COR-L47 (cell line): ENCODE results near the gene TTC32.
"Not testable (repeated sequence)": the region's sequence is repeated elsewhere in the genome, so short reads cannot be mapped to it uniquely, and the experiment has no call there.

Experiments
- DNase-seq: peaks from one replicate; lab custom pipeline; 2025; lab: John Stamatoyannopoulos, UW

TTC32 gene

GRCh38 chr2:19901442-19902215 is at the start of gene TTC32:
TSS of gene TTC32 (minus strand) at chr2:19901983. CDS start at chr2:19901854, 129 bp downstream.
- DNase-seq = peak; percentile 90

DNA sequence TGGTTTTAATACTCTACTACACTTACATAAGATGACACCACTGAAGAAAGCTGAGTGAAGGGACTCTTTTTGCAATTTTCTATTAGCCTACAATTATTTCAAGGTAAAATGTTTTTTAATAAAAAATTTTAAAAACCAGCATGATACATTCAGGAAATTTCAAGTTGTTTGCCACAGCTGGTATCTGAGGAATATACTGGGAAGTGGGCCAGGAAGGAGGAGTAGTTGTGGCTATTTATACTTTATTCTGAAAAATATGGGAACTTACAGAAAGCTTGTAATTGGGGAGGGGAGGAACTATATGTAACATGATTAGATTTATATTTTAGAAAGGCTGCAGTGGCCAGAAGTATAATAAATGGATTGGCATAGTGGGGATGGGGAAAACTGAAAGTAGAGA is 47.3 kb upstream of the TTC32 start:
- no peak for DNase-seq

GRCh38 chr2:19947184-19947940 is 45.6 kb upstream of the TTC32 start:
- DNase-seq = no peak

DNA sequence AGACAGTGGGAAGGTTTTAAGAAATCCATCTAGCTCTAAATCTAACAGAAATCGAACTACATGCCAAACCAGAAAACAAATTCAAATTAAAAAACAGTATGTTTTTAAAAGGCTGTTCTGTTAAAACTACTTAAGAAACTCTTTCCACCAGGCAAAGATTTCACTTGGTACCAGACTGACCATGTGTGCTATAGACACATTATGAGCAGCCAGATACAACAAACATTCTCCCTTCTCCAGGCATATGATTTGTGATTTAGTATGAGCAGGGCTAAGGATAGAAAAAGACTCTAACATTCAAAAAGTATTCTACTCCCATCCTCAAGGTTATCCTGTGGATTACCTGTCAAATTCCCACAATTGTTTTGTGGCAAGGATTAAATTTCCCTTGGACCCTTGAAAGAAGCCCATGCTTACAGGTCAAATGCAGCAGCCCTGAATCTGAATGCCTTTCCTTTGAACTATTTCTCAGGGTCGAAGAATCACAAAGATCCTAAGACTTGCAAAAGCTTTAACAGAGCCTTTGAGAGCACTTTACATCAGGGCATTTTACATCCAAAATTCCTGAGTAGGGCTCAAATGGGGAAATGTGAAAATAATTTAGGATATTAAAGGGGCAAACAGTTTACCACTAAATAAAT is 42.5 kb upstream of the TTC32 start:
- DNase-seq = no peak

- no peak for DNase-seq
Measured at GRCh38 chr2:19943189-19943588, 41.4 kb upstream of the TTC32 start.

- no peak for DNase-seq
Measured at GRCh38 chr2:19942199-19942598, 40.4 kb upstream of the TTC32 start.

GRCh38 chr2:19937004-19937403 is 35.2 kb upstream of the TTC32 start:
- DNase-seq = no peak

DNA sequence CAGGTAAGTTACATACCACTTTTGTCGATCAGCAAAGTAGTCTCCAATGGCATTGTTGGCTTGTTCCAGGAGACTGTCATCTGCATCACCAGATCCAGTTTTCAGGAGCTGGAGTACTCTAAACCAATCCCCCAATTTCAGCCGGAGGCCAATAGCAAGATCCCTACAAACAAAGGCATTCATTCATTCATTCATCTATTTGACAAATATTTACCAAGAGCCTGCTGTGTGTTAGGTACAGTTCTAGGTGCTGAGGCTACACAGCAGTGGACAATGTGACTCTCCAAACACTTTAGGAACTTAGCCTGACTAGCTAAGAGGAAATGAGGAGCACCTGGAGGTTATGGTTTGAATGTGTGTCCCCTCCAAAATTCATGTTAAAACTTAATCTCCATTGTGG is 34.4 kb upstream of the TTC32 start:
- DNase-seq = no peak

GRCh38 chr2:19933351-19933981 is 31.7 kb upstream of the TTC32 start:
- DNase-seq = no peak

DNA sequence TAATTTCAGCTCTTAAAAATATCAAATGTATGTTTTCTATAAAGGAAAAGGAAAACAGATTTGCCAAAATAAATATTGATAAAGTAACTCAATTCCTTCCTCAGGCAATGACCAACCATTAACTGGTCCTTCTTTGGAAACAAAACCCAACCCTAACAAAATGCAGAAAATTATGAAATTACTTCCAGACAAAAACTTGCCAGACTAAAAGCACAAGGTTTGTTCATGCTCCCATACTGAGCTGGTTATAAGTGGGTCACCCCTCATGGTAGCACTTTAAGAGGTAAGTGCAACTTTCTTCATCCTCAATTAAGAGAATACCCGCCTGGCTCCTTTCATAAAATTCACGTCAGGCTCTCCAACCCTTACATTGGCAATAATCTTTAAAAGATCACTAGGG is 31.1 kb upstream of the TTC32 start:
- DNase-seq = no peak

- no peak for DNase-seq
Measured at GRCh38 chr2:19929226-19929625, 27.4 kb upstream of the TTC32 start.

GRCh38 chr2:19927816-19928215 is 26.0 kb upstream of the TTC32 start:
- DNase-seq = not testable (repeated sequence)

GRCh38 chr2:19924526-19924925 is 22.7 kb upstream of the TTC32 start:
- DNase-seq = not testable (repeated sequence)

DNA sequence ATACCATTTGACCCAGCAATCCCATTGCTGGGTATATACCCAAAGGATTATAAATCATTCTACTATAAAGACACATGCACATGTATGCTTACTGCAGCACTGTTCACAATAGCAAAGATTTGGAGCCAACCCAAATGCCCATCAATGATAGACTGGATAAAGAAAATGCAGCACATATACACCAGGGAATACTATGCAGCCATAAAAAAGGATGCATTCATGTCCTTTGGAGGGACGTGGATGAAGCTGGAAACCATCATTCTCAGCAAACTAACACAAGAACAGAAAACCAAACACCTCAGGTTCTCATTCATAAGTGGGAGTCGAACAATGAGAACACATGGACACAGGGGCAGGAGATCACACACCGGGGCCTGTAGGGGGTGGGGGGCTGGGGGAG is 20.4 kb upstream of the TTC32 start:
- DNase-seq = not testable (repeated sequence)

DNA sequence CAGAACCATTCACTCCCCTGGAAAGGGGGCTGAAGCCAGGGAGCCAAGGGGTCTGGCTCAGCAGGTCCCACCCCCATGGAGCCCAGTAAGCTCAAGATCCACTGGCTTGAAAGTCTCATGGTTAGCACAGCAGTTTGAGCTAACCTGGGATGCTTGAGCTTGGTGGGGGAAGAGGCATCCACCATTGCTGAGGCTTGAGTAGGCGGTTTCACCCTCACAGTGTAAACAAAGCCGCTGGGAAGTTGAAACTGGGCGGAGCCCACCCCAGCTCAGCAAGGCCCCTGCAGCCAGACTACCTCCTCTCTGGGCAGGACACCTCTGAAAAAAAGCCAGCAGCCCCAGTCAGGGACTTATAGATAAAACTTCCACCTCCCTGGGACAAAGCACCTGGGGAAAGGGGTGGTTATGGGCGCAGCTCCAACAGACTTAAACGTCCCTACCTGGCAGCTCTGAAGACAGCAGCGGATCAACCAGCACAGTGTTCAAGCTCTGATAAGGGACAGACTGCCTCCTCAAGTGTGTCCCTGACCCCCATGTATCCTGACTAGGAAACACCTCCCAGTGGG is 14.7 kb upstream of the TTC32 start:
- no peak for DNase-seq

- no peak for DNase-seq
Measured at GRCh38 chr2:19914266-19914975, 12.6 kb upstream of the TTC32 start.

DNA sequence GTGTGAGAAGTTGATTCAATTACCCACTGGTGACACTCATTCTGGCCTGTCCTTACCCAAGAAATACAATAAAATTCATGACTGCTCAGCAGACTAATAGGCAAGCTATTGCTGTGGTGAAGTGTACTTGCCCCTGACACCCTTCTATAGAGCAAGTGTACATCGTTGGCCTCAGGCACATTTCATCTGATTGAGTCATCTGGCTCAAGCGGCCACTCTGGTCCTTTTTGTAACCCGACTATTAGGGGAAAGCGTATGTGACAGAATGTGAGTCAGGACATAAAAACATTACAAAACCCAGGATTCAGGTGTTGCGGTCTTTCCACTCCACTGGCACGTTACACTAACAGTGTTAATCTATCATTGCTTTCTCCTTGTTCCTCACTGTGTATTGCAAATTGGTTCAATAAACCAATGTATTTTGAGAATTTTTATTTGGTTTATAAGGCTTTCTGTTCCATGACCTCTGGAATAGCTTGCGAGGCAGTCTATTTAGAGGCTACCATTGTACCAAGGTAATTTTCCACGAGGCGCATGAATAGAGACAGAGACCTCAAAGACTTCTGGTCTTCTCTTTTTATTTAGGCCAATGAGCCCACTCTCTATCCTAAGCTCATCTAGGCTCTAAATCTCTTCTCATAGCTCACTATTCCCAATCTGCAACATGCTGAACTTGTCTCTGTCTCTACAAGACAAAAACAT is 10.2 kb upstream of the TTC32 start:
- no peak for DNase-seq

- no peak for DNase-seq
Measured at GRCh38 chr2:19902216-19902740, 495 bp upstream of the TTC32 start.

DNA sequence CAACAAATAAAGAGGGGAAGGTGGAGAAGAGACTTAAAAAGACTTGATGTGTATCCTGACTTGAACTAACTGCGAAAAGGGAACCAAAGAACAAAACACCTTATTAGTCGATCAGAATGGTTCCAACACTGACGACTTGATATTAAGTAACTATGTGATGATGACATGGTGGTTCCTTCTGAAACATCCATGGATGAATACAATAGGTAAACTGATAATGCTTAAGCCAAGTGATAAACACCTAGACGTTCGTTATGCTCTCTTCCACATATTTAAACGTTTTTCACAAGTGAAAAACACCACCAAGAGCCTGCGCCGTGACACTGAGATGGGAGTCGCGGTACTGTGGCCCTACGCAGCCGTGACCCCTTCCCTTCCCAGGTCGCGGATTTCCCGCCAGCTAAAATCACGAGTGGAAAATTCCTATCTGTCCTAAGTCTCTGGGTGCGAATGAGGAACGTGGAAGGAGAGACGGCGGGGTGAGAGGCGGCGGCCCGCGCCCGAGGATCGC is 797 bp downstream of the TTC32 start:
- no peak for DNase-seq
